ENCODE measurements around the gene CCDC7.
A peak's percentile ranks its signal among the peaks of the same experiment; 100 is the strongest.
"Not testable (repeated sequence)": the region's sequence is repeated elsewhere in the genome, so short reads cannot be mapped to it uniquely, and the experiment has no call there.

Gene CCDC7

GRCh38 chr10:32483019-32483502, 37.1 kb downstream of the CCDC7 start:
- H3K18ac ChIP-seq (ENCODE audit: low read length); H3K79me1 ChIP-seq (ENCODE audit: low read depth, low read length); H3K36me3 ChIP-seq (replicated peaks in 1 of 2; ENCODE audit: control insufficient read depth in 2 of 2, insufficient read depth in 2 of 2, low read length in 2 of 2); H3K4me2 ChIP-seq (ENCODE audit: insufficient read depth, low read length, poor library complexity, severe bottlenecking); H2BK12ac ChIP-seq (ENCODE audit: low read length); H2AFZ ChIP-seq (ENCODE audit: low read length); H2BK15ac ChIP-seq (ENCODE audit: low read length); H2AK5ac ChIP-seq (ENCODE audit: low read depth, low read length); H3K27ac ChIP-seq (replicated peaks; ENCODE audit: low read length); H4K8ac ChIP-seq (ENCODE audit: low read depth, low read length); H3K4me3 ChIP-seq (ENCODE audit: low read length in 2 of 2); DNase-seq (ENCODE audit: low spot score); H2BK120ac ChIP-seq (ENCODE audit: low read depth, low read length); H3K14ac ChIP-seq (ENCODE audit: low read length); H2BK5ac ChIP-seq (ENCODE audit: low read length); H3K23ac ChIP-seq (ENCODE audit: low read depth, low read length, poor library complexity); H3K27me3 ChIP-seq (ENCODE audit: control insufficient read depth in 3 of 3, insufficient read depth in 3 of 3, low read depth in 1 of 3, low read length in 3 of 3); H3K9ac ChIP-seq (ENCODE audit: low read depth, low read length, poor library complexity); H4K91ac ChIP-seq (ENCODE audit: low read depth, low read length, poor library complexity); H3K4me1 ChIP-seq (ENCODE audit: control insufficient read depth in 2 of 2, insufficient read depth in 1 of 2, low read depth in 1 of 2, low read length in 2 of 2); H3K4ac ChIP-seq (ENCODE audit: low read length): not testable (repeated sequence)
- peaks cover 0 to 11% of the 10 kb centered on the region in 2 donors for H3K9me3 ChIP-seq (replicated peaks in 1 of 2; ENCODE audit: control insufficient read depth in 2 of 2, insufficient read depth in 1 of 2, low read depth in 1 of 2, low read length in 2 of 2)

- not testable (repeated sequence) for H2BK12ac ChIP-seq (ENCODE audit: low read length); H2BK5ac ChIP-seq (ENCODE audit: low read length); H3K79me1 ChIP-seq (ENCODE audit: low read depth, low read length); H2BK120ac ChIP-seq (ENCODE audit: low read depth, low read length); H3K4ac ChIP-seq (ENCODE audit: low read length); H3K27me3 ChIP-seq (ENCODE audit: control insufficient read depth in 3 of 3, insufficient read depth in 3 of 3, low read depth in 1 of 3, low read length in 3 of 3); H3K9ac ChIP-seq (ENCODE audit: low read depth, low read length, poor library complexity); H3K36me3 ChIP-seq (replicated peaks in 1 of 2; ENCODE audit: control insufficient read depth in 2 of 2, insufficient read depth in 2 of 2, low read length in 2 of 2); H3K4me3 ChIP-seq (ENCODE audit: low read length in 2 of 2); H4K8ac ChIP-seq (ENCODE audit: low read depth, low read length); H3K18ac ChIP-seq (ENCODE audit: low read length); H3K4me1 ChIP-seq (ENCODE audit: control insufficient read depth in 2 of 2, insufficient read depth in 1 of 2, low read depth in 1 of 2, low read length in 2 of 2); H4K91ac ChIP-seq (ENCODE audit: low read depth, low read length, poor library complexity); H3K14ac ChIP-seq (ENCODE audit: low read length); DNase-seq (ENCODE audit: low spot score); H2AK5ac ChIP-seq (ENCODE audit: low read depth, low read length); H3K4me2 ChIP-seq (ENCODE audit: insufficient read depth, low read length, poor library complexity, severe bottlenecking); H3K27ac ChIP-seq (replicated peaks; ENCODE audit: low read length); H3K23ac ChIP-seq (ENCODE audit: low read depth, low read length, poor library complexity); H2BK15ac ChIP-seq (ENCODE audit: low read length); H2AFZ ChIP-seq (ENCODE audit: low read length)
- H3K9me3 ChIP-seq (replicated peaks in 1 of 2; ENCODE audit: control insufficient read depth in 2 of 2, insufficient read depth in 1 of 2, low read depth in 1 of 2, low read length in 2 of 2): peaks cover 12 to 13% of the 10 kb centered on the region in 2 donors
- no CpG with 5 or more reads among the region's 10 CpGs for WGBS, 2 donors (ENCODE audit: extremely low coverage in 2 of 2, insufficient read length in 2 of 2, insufficient replicate concordance in 1 of 2)
These were observed 42.1 kb downstream of the CCDC7 start for GRCh38 chr10:32488038-32488437.

GRCh38 chr10:32489158-32489557, 43.2 kb downstream of the CCDC7 start:
- DNase-seq (ENCODE audit: low spot score): no peak
- Histone ChIP-seq H3K18ac (ENCODE audit: low read length) (no peak overlapping the region), H3K79me1 (ENCODE audit: low read depth, low read length) (no peaks in the 10 kb centered on the region), H4K8ac (ENCODE audit: low read depth, low read length) (peak overlapping the region; percentile 76), H3K14ac (ENCODE audit: low read length) (peak overlapping the region; percentile 90), H2BK12ac (ENCODE audit: low read length) (no peak overlapping the region), H3K4me1 (ENCODE audit: control insufficient read depth in 2 of 2, insufficient read depth in 1 of 2, low read depth in 1 of 2, low read length in 2 of 2) (no peaks in the 10 kb centered on the region), H3K4ac (ENCODE audit: low read length) (no peak overlapping the region), H3K9me3 (replicated peaks in 1 of 2; ENCODE audit: control insufficient read depth in 2 of 2, insufficient read depth in 1 of 2, low read depth in 1 of 2, low read length in 2 of 2) (peaks cover 12 to 13% of the 10 kb centered on the region in 2 donors), H2BK15ac (ENCODE audit: low read length) (no peak overlapping the region), H2BK5ac (ENCODE audit: low read length) (no peak overlapping the region), H3K27ac (replicated peaks; ENCODE audit: low read length) (no peak overlapping the region), H2AK5ac (ENCODE audit: low read depth, low read length) (peak overlapping the region; percentile 25), H3K4me3 (ENCODE audit: low read length in 2 of 2) (no peak overlapping the region), H2BK120ac (ENCODE audit: low read depth, low read length) (no peak overlapping the region), H3K4me2 (ENCODE audit: insufficient read depth, low read length, poor library complexity, severe bottlenecking) (no peak overlapping the region), H3K23ac (ENCODE audit: low read depth, low read length, poor library complexity) (peak overlapping the region; percentile 32), H3K36me3 (replicated peaks in 1 of 2; ENCODE audit: control insufficient read depth in 2 of 2, insufficient read depth in 2 of 2, low read length in 2 of 2) (no peaks in the 10 kb centered on the region), H3K27me3 (ENCODE audit: control insufficient read depth in 3 of 3, insufficient read depth in 3 of 3, low read depth in 1 of 3, low read length in 3 of 3) (no peaks in the 10 kb centered on the region), H4K91ac (ENCODE audit: low read depth, low read length, poor library complexity) (no peak overlapping the region), H2AFZ (ENCODE audit: low read length) (no peak overlapping the region), H3K9ac (ENCODE audit: low read depth, low read length, poor library complexity) (no peak overlapping the region)
- no CpG with 5 or more reads among the region's 1 CpG for WGBS, 2 donors (ENCODE audit: extremely low coverage in 2 of 2, insufficient read length in 2 of 2, insufficient replicate concordance in 1 of 2)

- H3K36me3 ChIP-seq (replicated peaks in 1 of 2; ENCODE audit: control insufficient read depth in 2 of 2, insufficient read depth in 2 of 2, low read length in 2 of 2): no peaks in the 10 kb centered on the region
- no peak overlapping the region for H3K27ac ChIP-seq (replicated peaks; ENCODE audit: low read length)
- peaks cover 12 to 13% of the 10 kb centered on the region in 2 donors for H3K9me3 ChIP-seq (replicated peaks in 1 of 2; ENCODE audit: control insufficient read depth in 2 of 2, insufficient read depth in 1 of 2, low read depth in 1 of 2, low read length in 2 of 2)
- H3K23ac ChIP-seq (ENCODE audit: low read depth, low read length, poor library complexity): no peak overlapping the region
- H2BK5ac ChIP-seq (ENCODE audit: low read length): no peak overlapping the region
- no peak overlapping the region for H2AFZ ChIP-seq (ENCODE audit: low read length)
- H3K4ac ChIP-seq (ENCODE audit: low read length): no peak overlapping the region
- no peaks in the 10 kb centered on the region for H3K4me1 ChIP-seq (ENCODE audit: control insufficient read depth in 2 of 2, insufficient read depth in 1 of 2, low read depth in 1 of 2, low read length in 2 of 2)
- no peaks in the 10 kb centered on the region for H3K79me1 ChIP-seq (ENCODE audit: low read depth, low read length)
- H3K18ac ChIP-seq (ENCODE audit: low read length): no peak overlapping the region
- no peak overlapping the region for H3K14ac ChIP-seq (ENCODE audit: low read length)
- no peak overlapping the region for H2AK5ac ChIP-seq (ENCODE audit: low read depth, low read length)
- H2BK120ac ChIP-seq (ENCODE audit: low read depth, low read length): no peak overlapping the region
- no peak for DNase-seq (ENCODE audit: low spot score)
- H3K27me3 ChIP-seq (ENCODE audit: control insufficient read depth in 3 of 3, insufficient read depth in 3 of 3, low read depth in 1 of 3, low read length in 3 of 3): no peaks in the 10 kb centered on the region
- no peak overlapping the region for H4K91ac ChIP-seq (ENCODE audit: low read depth, low read length, poor library complexity)
- no peak overlapping the region for H3K4me3 ChIP-seq (ENCODE audit: low read length in 2 of 2)
- H4K8ac ChIP-seq (ENCODE audit: low read depth, low read length): no peak overlapping the region
- no peak overlapping the region for H3K4me2 ChIP-seq (ENCODE audit: insufficient read depth, low read length, poor library complexity, severe bottlenecking)
- no peak overlapping the region for H2BK15ac ChIP-seq (ENCODE audit: low read length)
- H3K9ac ChIP-seq (ENCODE audit: low read depth, low read length, poor library complexity): no peak overlapping the region
- no peak overlapping the region for H2BK12ac ChIP-seq (ENCODE audit: low read length)
These were observed 44.0 kb downstream of the CCDC7 start for GRCh38 chr10:32489901-32490300.
